HepG2 (cell line): ENCODE measurements around the gene APOC3. TPM values are rescaled to one million over a fixed set of nuclear protein-coding genes. Genes with fewer than 3 reads are reported as not detected.

ENCODE experiments used
- DNMT1 ChIP-seq: sonication (generic); formaldehyde crosslinking; IDR thresholded peaks from 2 replicates; pipeline ENCODE4 v1.5.1; 2020; ENCODE audit warnings: mild to moderate bottlenecking, missing genetic modification reagents
- DPF2 ChIP-seq: sonication (generic); formaldehyde crosslinking; IDR thresholded peaks from 2 replicates; pipeline ENCODE4 v1.4.0; 2020; ENCODE audit warnings: mild to moderate bottlenecking, low read depth, missing genetic modification reagents, borderline replicate concordance
- HMG20A ChIP-seq: IDR thresholded peaks from 2 replicates; pipeline ENCODE4 v1.6.1; 2016; ENCODE audit warnings: borderline replicate concordance
- KLF9 ChIP-seq: IDR thresholded peaks from 2 replicates; pipeline ENCODE4 v1.6.1; 2016; ENCODE audit warnings: low read depth
- MAFK ChIP-seq, 2 experiments: IDR thresholded peaks in 1 of 2; conservative IDR thresholded peaks in 1 of 2; 2 replicates each; pipeline ENCODE4 v1.6.1; 2011; ENCODE audit warnings: improper control_type of control experiment in 2 of 2, low read length in 2 of 2
- MZF1 ChIP-seq: sonication (generic); formaldehyde crosslinking; IDR thresholded peaks from 2 replicates; pipeline ENCODE4 v1.8.1; 2023; ENCODE audit warnings: mild to moderate bottlenecking, missing genetic modification reagents, borderline replicate concordance
- PAXIP1 ChIP-seq: sonication (generic); formaldehyde crosslinking; conservative IDR thresholded peaks from 2 replicates; pipeline ENCODE4 v1.4.0; 2020; ENCODE audit warnings: mild to moderate bottlenecking, missing genetic modification reagents, moderate library complexity
- STAG1 ChIP-seq: sonication (generic); formaldehyde crosslinking; IDR thresholded peaks from 2 replicates; pipeline ENCODE4 v1.4.0; 2020; ENCODE audit warnings: missing genetic modification reagents
- TBL1XR1 ChIP-seq: fragments of 150-350 bp; IDR thresholded peaks from 2 replicates; pipeline ENCODE4 v1.6.1; 2014; ENCODE audit warnings: borderline replicate concordance, low read length; ENCODE audit not compliant: partially characterized antibody
- ZHX2 ChIP-seq, 2 experiments: sonication (generic) in 1 of 2; formaldehyde crosslinking in 1 of 2; IDR thresholded peaks; 2 replicates each; pipeline versions ENCODE4 v1.6.1 to v1.9.0; 2014 to 2022; ENCODE audit warnings: antibody characterized with exemption in 1 of 2, borderline replicate concordance in 1 of 2, inconsistent platforms in 1 of 2, low read depth in 1 of 2, missing genetic modification reagents in 1 of 2
- ZNF142 ChIP-seq: sonication (generic); formaldehyde crosslinking; IDR thresholded peaks from 2 replicates; pipeline ENCODE4 v1.4.0; 2020; ENCODE audit warnings: missing genetic modification reagents
- polyA plus RNA-seq, 8 experiments: library from polyadenylated mRNA; depleted of rRNA in 3 of 8; stranded (reverse) in 7 of 8; unstranded in 1 of 8; fragments of >200 nt; fragmentation: Illumina TruSeq in 4 of 8; extraction: Trizol in 4 of 8; gene quantifications; 2 replicates each; pipeline versions ENCODE4 v1.2.1 to v1.2.3, GENCODE V29; 2011 to 2016; ENCODE audit warnings: low read depth in 4 of 8, missing spikeins in 1 of 8, mixed read lengths in 1 of 8; ENCODE audit not compliant: insufficient read depth in 1 of 8
- total RNA-seq, 5 experiments: library from RNA; depleted of rRNA; stranded (reverse); fragments of >200 nt; fragmentation: Illumina TruSeq; extraction: Trizol; gene quantifications; 2 replicates each; pipeline ENCODE4 v1.2.3, GENCODE V29; 2016; ENCODE audit warnings: low read depth in 1 of 5

APOC3 gene
- total and polyA plus RNA-seq, 2 of the 13 experiments (the other 11 are each of a cell fraction or from before 2014, with no cell fraction given): 314 to 687 TPM

- TF ChIP-seq PAXIP1: no peak
- no peak for TF ChIP-seq DNMT1
- TF ChIP-seq ZHX2 (IDR thresholded peaks at IDR 0.05; ENCODE audit: low read depth): no peak
- no peak for TF ChIP-seq ZHX2 (CRISPR knock-in tag; IDR thresholded peaks at IDR 0.05; ENCODE audit: borderline replicate concordance)
- 0 out of 2 replicates have a peak, but pooled peaks have one; percentile 13 for TF ChIP-seq MZF1
- TF ChIP-seq ZNF142 (CRISPR knock-in tag): peak; percentile 92
- TF ChIP-seq KLF9 (CRISPR knock-in tag): no peak
- TF ChIP-seq DPF2 (CRISPR knock-in tag): peak; percentile 14; the same call in 1 of the 2 replicates
- TF ChIP-seq HMG20A (CRISPR knock-in tag): peak; percentile 11; the same call in 1 of the 2 replicates
- no peak for TF ChIP-seq MAFK (conservative IDR thresholded peaks at IDR 0.05 in 1 of 2, IDR thresholded peaks at IDR 0.05 in 1 of 2; ENCODE audit: low read length in 2 of 2)
- no peak for TF ChIP-seq TBL1XR1
- TF ChIP-seq STAG1 (CRISPR knock-in tag): no peak
Observed at GRCh38 chr11:116825854-116826750, 3.6 kb upstream of the APOC3 start (continued).
